HG02759 (cell line): ENCODE data around the gene KCNJ12.
"Not testable (repeated sequence)": the region's sequence is repeated elsewhere in the genome, so short reads cannot be mapped to it uniquely, and the experiment has no call there.

ENCODE experiments used
- ATAC-seq: cut with Tn5 transposase; IDR thresholded peaks from one replicate; pipeline ENCODE4 v1.9.1; 2021; ENCODE audit warnings: mild to moderate bottlenecking, moderate library complexity; ENCODE audit not compliant: unreplicated experiment

KCNJ12 gene

DNA sequence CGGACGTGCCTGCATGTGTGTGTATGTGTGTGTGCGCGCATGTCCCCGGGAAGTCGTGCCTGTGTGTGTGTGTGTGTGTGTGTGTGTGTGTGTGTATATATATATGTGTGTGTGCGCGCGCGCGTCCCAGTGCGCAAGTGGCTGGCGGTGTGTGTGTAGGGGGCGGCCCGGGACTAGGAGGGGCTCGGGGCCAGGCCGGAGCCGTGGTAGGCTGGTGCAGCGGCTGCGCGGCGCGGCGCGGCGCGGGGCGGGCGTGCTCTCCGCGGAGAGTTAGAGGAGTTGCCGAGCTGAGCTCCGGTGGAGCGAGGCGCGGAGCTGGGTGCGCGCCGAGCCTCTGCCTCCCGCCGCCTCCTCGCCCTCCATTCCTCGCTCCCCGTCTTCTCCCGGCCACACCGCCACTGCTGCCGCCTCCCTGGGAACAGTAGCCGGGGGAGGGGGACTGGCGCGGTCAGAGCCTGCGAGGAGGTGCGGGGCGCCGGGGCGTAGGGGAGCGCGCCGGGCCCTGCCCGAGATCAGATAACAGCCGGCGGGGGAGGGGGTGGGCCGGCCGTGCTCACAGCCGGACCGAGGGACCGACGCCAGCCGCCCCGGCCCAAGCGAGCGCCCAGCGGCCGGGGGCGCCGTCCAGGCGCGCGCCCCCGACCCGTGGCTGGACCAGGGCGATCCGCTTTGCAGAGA lies at the start of gene KCNJ12:
Gene KCNJ12, plus strand, starts transcription at position 277 of the 678 bp plus-strand sequence. CDS start 38,986 bp downstream, outside the sequence.
- no peak for ATAC-seq

DNA sequence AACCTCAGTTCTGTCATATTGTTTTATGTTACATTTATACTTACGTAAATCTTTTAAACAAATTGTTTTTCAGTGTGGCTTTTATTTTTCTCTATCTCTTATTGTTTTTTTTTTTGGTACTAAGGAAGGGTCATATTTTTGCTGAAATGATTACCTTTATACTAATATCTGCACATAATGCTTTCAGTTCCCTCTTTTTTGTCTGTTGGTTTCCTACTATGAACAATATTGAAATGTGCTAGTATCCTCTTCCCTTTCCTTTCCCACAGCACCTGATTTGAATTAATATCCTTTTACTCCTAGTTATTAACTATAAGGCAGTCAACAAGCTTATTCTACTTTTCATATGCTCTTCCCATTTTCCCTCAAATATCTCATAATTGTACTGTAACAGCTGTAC lies 48.2 kb upstream of the KCNJ12 start:
- not testable (repeated sequence) for ATAC-seq

DNA sequence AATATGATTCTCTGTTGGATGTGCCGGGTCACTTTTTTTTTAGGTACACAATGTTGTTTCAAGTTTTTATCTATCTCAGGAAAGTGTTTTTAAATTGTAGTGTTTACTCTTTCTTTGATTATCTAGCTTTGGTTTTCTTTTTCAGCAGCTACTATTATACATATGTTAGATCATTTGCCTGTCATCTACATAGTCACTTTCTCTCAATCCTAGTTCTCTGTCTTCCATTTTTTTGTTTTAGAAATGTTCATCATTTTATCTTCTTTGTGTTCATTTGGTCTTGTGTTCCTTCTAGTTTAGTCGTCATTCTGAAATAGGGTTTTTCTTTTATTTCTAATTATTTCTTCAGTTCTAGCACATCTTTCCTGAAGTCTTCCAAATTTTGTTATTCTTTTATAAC lies 47.4 kb upstream of the KCNJ12 start:
- not testable (repeated sequence) for ATAC-seq

DNA sequence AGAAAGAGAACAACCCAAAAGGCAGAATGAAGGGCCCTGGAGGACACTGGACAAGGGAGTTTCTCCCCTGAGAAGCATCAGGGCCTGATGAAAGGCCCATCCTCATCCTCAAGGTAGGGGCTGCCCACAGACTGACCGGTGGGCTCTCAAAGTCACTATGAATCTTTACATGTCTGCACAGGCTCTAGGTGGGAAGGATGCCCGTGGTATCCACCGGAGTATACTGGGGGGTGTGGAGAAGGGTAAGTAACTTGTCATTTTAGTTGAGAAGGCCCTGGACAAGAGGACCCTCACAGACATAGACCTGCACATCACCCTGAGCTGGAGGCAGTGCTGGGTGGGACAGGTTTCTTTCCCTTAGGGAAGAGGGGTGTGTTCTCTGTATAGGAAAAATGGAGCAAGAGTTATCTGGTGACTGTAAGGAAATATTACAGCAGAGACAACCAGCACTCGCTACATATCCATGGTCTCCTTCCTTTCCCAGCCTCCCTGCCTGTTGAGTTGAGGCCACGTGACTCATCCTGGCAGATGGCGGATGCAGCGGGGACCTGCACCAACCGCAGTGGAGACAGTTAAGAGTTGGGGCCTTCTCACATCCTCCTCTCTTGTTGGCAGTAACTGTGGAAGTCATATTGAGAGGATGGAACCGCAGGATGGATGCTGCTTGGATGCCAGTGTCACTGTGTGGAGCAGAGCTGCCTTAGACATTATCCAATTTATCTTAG lies 45.6 kb upstream of the KCNJ12 start:
- ATAC-seq = no peak

DNA sequence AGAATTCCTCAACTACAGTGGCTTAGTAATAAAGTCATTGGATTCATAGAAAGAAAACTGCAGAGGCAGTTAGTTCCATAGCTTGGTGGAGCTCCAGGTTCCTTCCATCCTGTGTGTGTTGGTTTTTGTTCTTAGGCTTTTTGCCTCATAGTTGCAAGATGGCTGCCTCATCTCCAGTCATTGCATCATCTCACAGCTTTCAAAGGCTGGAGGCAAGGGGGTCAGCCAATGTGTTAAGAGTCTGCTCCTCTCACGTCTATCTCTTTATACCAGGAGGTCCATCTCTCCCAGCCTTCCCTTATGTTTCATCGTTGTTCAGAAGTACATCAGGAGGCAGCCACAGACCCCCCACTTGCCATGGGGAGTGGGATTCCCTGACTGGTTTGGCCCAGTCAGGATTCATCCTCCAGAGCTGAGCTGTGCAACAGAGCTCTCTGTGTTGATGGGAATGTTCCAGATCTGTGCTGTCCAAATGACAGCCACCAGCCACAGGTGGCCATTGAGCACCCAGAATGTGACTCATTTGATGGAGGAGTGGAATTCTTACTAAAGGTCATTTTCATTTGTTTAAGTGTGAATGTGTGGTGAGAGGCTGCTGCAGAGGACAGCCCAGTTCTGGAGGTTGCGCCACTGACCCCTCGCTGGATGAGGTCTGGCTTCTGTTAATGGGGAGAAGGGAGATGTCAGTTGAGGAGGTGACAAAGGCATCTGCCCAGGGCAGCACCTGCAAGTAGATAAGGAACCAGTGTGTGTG lies 39.4 kb upstream of the KCNJ12 start:
- not testable (repeated sequence) for ATAC-seq

DNA sequence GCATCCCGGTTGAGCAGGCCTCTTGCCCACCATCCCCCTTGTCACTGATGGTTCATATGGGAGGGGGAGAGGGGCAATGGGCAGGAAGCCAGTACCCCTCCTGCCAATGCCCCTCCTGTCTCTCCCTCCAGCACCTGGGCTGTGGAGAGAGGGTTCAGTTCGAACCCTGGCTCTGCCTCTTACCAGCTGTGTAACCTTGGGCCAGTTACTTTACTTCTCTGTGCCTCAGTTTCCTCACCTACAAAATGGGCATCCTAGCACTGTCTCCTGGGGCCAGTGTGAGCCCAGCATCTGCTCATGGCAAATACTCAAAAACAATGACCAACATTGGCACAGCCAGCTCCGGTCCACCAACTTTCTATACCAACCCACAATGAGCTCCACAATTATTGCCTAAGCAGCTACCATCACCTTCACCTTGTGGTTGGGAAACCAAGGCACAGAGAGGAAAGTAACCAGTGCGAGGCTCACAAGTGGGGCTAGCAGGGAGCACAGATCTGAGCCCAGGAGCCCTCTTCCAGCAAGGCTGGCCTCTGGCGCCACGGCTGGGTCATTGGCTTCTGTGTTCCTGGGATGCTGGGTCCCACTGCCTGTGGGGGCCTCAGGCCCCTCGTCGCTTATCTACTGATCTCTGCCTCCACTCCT lies 38.1 kb upstream of the KCNJ12 start:
- not testable (repeated sequence) for ATAC-seq

DNA sequence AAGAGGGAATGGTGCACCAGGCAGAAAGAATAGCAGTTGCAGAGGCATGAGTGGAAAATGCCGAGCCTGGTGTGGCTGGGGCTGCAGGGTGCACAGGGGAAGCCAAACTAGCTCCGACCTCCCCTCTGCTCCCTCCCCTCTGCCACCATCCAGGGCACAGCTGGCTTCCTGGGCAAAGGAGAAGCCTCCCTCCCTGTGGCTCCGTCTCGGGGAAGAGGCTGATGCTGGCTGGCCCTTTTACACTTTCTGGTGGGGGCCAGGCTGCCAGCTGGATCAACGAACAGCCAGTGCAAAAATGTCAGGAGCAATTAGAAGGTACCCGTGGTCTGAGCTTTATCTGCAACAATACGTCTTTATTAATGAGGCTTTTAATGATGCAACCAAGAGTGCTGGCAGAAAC lies 37.1 kb upstream of the KCNJ12 start:
- no peak for ATAC-seq

DNA sequence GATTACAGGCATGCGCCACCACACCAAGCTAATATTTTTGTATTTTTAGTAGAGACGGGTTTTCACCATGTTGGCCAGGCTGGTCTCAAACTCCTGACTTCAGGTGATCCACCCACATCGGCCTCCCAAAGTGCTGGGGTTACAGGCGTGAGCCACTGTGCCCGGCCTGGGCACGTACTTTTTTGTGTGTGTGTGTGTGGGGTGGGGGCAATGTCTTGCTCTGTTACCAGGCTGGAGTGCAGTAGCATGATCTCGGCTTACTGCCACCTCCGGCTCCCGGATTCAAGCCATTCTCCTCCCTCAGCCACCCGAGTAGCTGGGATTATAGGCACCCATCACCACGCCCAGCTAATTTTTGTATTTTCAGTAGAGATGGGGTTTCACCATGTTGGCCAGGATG lies 36.6 kb upstream of the KCNJ12 start:
- not testable (repeated sequence) for ATAC-seq

DNA sequence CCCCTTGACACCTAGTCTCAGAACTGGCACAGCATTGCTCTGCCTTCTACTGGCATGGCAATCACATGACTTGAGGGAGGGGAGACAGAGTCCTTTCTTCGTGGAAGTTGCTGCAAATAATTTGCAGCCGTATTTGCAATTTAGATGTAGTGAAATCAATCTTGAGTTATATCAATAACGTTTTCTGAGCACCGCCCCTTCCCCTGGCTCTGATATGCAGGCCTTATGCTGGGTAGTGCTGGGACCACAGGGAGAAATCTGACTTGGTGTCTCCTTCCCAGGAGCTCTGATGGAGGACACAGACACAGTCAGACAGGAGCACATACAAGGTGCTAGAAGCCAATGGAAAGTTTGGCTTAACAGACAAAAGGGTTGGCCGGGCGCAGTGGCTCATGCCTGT lies 35.8 kb upstream of the KCNJ12 start:
- ATAC-seq = not testable (repeated sequence)

DNA sequence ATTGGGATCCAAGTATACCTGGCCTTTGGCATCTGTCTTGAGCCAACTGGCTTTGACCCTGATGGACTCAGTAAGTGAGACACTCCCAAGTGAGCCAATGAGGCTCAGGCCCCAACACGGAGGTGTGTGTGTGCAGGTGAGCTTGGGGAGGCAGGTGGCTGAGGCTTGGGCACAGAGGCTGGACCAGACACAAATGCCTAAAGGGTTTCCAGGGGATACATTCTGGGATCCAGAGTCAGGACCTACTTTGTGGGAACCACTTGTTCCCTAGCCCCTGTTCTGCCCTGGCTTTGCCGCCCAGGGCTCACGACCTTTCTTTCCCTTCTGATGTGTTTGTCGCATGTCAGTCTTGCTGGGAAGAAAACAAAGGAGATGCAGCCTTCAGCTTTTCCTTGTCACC lies 34.9 kb upstream of the KCNJ12 start:
- ATAC-seq = not testable (repeated sequence)

DNA sequence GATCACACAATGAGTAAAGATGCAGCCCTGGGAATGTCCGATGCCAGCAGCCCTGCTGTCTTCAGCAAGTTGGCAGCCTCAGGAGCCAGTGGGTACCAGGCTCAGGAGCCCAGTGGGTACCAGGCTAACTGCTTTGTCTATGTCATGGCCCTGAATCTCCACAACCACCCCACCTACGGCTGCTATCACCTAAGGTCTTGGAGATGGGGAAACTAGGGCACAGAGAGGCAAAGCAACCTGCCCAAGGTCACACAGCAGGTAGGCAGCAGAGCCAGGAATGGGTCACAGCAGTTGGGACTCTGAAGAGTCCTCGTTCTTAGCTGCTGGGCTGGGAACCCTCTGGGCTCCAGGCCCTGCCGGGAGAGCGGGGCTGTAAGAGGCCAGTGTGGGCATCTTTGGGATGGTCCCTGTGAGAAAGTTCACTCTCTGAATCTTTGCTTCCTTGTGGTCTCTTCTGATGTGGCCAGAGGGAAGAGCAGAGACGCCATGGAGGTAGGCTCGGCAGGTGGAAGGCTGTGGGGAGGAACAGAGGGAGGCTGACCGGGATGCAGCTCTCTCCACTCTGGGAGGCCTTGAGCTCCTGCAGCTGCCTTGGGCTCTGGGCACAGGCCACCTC lies 34.1 kb upstream of the KCNJ12 start:
- not testable (repeated sequence) for ATAC-seq

DNA sequence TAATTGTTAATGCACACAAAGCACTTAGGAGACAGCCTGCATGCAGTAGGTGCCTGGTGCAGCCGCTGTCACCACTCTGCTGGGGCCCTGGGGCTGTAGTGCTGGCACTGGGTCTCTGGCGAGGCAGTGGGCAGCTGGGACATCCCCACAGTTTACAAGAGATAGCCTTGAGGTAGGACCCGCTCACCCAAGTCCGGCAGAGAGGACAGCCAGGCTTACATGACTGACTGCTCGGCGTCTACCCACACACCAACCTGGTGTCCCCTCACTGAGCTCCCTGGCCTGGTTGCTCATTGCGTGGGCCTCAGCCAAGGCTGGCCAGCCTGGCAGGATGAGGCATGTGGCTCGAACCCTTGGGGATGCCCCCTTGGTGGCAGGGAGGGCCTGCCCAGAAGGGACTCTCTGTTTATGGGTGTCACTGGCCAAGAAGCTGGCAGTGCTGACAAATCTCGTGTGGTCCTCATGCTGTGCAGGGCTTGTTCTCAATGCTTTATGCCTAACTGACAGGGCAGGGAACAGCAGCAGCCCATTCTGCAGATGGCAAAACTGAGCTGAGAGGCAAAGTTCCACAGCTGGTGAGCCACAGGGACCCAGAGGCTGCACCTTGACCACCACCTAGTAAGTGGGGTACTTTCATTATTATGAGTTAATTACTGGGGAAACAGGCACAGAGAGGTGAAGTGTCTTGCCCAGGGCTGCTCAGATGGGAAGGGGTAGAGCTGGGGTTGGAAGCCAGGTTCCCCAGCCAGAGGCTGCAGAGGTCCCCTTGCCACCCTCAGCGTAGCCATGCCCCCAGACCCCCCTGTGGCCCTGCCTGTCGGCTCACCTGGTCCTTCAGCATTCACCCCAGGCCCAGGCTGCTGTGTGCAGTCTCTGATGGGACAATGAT lies 32.9 kb upstream of the KCNJ12 start:
- ATAC-seq = not testable (repeated sequence)

DNA sequence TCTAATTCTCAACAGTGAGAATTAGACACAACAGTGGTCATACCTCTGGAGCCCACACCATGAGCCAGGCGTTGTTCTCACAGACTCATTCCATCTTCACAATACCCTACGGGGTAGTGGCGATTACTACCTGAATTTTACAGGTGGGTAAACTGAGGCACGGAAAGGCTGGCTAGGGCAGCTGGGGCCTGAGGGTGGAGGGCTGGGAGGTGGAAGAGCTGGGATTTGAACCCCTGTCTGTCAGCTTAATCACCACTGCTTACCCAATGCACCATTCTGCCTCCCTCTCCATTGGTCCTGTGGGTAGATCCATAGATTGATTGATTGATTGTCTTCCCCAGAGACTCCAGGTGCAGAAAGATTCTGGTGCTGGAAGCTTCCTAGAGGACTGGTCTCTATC lies 31.4 kb upstream of the KCNJ12 start:
- ATAC-seq = not testable (repeated sequence)

DNA sequence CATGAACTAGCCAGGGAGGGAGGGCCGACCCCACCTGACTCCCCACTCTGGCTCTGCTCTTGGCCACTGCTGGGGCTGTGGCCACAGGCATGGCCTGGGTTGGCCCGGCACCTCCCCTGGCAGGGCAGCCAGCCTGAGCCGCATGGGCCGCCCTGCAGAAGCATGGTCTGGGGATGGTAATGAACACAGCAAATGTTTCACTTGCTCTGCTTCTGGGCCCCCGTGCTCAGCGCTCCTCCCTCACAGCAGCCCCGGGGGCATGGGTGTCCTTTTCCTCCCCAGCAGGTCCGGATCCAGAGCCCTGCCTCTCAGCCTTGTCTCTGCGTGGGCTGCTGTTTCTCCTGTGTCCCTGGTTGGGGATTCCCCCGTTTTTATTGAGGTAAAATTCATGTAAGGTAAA lies 30.9 kb upstream of the KCNJ12 start:
- ATAC-seq = no peak

DNA sequence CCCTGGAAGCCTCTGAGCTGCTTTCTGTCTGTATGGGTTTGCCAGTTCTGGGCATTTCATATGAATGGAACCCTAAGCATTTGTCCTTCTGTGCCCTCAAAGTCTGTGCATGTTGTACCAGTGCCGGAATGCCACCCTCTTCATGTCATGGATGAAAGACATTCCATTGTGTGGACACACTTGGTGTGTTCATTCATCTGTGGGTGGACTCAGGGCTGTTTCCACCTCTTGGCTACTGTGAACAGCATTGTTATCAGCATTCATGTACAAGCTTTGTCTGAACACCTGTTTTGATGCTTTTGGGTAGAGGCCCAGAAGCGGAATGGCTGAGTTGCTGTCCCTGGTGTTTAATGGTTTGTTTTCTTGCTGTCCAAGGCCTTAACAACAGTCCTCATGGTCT lies 30.1 kb upstream of the KCNJ12 start:
- ATAC-seq = not testable (repeated sequence)

DNA sequence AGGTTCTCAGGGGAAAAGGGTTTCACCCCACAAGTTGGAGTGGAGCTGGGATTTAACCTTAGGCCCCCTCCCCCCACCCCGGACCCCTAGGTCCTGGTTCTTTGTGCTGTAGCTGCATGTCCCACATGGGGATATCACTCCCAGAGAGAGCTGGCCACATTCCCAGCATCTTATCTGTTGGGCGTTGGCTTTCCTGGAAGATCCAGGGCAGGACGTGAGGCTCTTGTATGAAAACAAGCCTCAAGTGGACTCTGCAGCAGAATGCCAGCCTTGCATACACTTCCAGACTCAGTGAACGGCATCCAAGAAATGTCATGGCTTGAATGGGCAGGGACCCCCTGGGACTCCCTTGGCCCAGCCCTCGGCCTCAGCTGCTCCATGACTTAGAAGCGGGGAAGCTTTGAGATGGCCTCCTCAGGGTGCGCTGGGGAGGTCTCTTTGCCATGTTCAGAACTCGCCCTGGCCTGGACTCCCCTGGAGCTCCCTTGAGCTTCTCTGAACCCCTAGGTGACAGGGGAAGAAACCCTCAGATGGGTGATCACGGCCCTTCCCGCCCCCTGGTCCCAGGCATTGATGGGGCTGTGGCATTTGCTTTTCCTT lies 29.4 kb upstream of the KCNJ12 start:
- not testable (repeated sequence) for ATAC-seq

DNA sequence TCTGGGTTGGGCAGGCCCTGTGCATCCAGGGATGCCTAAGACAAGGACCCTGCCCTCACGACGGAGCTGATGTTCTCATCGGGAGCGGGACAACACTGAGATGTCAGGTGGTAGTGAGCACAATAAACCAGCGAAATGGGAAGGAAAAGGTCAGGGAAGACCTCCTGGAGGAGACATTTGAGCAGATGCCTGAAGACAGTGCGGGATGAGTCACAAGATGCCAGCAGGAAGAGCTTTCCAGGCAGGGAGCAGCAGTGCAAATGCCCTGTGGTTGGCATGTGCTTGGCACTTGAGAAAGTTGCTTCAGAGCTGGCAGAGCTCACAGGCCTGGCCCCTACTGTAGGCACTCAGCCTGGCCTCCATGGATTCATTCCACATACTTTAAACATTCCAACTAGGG lies 28.5 kb upstream of the KCNJ12 start:
- not testable (repeated sequence) for ATAC-seq

DNA sequence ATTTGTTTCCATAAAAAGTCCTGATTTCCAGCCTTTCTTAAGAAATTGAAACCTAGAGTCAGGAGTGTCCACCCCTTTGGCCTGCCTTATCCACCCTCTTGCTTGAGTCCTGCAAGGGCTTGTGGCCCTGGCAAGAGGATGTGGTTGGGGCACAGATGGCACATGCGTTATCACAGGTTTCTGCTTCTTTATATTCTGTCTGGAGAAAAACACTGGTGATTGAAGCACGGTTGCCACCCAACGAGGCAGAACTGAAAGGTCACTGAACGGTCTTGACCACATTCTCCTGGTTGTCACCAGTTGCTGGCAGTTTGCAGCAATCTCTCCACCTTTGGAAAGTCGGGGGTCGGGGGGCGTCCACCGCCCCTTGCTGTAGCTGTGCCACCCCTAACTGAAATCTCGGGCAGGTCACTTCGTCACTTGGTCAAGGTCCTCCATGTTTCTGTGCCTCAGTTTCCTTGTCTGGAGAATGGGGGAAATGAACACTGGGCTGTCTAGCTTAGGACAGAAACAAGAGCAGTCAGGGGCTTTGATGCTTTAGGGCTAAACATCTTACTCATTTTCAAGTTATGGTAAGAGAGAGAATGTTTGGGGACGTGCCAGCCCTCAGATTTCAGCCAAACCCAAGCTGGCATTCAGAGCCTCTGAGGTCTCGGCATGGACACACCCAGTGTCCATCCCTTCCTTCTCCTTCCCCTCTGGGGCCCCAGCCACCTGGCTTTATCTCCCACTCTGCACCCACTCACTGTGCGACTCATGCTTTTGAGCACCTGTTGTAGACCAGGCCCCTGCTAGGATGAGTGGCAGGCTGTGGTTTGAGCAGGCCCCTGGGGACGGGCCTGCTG lies 27.9 kb upstream of the KCNJ12 start:
- ATAC-seq = peak; percentile 81

DNA sequence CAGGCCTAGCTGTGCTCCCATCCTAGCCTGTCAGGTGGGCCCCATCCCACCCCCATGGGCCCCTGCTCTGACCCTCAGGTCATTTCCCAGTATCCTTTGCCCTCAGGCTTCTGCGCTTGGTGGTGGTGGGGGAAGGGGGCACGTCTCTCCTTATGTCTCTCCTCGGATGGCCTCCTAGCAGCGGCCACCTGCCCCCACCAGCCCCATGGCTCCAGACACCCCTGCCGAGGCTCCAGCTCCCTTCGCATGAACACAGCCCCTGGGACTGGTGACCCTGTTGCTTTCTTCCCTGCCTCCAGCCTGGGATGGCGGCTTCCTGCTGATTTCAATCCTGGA lies 27.3 kb upstream of the KCNJ12 start:
- not testable (repeated sequence) for ATAC-seq
